GM12874 (cell line): ENCODE measurements around the gene AGK.

Experiments used
- CTCF ChIP-seq: IDR thresholded peaks from 2 replicates; pipeline ENCODE4 v1.5.1; 2011; ENCODE audit warnings: low read depth, mild to moderate bottlenecking, control low read depth, low read length, moderate library complexity; ENCODE audit not compliant: insufficient read depth

Gene AGK

GRCh38 chr7:141649865-141650634 is 98.8 kb downstream of the AGK start:
- TF ChIP-seq CTCF = peak; percentile 70

GRCh38 chr7:141651417-141651816 is 100.2 kb downstream of the AGK start:
- no peak for TF ChIP-seq CTCF

- TF ChIP-seq CTCF = no peak
These were observed 101.5 kb downstream of the AGK start for GRCh38 chr7:141652691-141653090.

- peak; percentile 70 for TF ChIP-seq CTCF
These were observed 103.3 kb downstream of the AGK start for GRCh38 chr7:141654551-141654950.

GRCh38 chr7:141659501-141659900 is 108.3 kb downstream of the AGK start:
- no peak for TF ChIP-seq CTCF

- no peak for TF ChIP-seq CTCF
These were observed 109.0 kb downstream of the AGK start for GRCh38 chr7:141660259-141660658.

- TF ChIP-seq CTCF = no peak
These were observed 112.1 kb downstream of the AGK start for GRCh38 chr7:141663081-141663849.
